HCEC 1CT (cell line): Measurements from ENCODE around the gene AKR1B15.
"Not testable (repeated sequence)": the region's sequence is repeated elsewhere in the genome, so short reads cannot be mapped to it uniquely, and the experiment has no call there.

Experiments used
- DNase-seq: peaks from one replicate; pipeline ENCODE4 v3.0.0-alpha.2; 2017

AKR1B15 gene

DNA sequence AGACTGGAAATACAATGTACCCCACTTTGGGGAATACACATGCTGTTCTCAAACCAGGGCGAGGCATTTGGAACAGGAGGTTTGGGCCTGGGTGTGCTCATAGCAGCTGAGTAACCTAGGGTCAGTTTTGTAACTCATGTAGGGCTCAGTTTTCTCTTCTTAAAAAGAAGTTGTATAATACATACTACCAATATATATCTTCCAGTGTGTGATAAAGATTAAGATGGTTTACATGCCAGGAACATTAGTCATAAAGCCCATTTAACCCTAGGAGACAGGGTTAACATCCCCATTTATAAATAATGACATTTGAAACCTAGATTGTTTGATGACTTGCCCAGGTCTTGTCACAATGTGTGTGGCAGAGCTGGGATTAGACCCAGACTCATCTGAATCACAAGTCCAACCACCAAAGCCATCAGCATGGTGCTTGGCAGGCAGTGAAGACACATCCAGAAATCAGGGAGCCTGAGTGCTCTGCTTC, 15.6 kb upstream of the AKR1B15 start:
- DNase-seq, result peak; percentile 66

DNA sequence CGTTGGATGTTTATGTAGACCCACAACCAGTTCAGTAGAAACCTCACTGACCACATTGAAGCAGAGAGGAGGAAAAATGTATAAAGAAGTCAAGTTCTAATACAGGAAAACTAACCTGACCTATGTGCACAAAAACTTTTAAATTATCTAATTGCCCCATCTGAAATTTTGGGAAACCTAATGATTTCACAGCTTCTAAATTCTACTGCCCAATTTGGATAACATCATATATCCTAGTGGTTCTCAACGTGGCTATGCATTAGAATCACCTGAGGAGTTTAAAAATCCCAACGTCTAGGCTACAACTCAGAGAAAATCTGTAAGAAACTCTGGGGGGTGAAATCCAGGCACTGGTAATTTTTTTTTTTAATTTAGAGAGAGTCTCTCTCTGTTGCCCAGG, 14.3 kb upstream of the AKR1B15 start:
- DNase-seq, result no peak

DNA sequence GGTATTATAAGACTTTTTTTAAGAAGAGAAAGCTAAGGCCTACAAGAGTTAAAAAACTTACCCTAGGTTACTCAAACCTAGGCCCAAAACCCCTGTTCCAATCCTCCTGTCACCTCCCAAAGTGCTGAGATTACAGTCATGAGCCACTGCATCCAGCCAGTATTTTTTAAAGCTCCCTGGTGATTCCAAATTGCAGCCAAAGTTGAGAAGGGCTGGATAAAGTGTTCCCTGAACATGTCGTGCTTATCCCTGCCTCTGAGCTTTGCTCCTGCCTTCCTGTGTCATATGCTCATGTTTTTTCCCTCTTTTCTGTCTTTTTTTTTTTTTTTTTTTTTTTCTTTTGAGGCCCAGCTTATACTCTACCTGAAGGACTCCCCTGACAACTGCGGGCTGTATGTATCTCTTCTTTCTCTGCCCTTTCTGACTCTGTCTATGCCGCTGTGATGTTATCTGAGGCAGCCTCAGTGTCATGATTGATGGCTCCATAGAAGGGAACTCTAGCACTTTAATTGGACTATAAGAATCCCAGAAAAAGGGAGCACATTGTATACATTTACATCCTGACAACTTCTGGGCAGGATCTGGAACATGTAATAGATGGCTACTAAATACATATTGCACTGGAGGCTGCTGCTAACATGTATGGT, 13.5 kb upstream of the AKR1B15 start:
- DNase-seq, result no peak

DNA sequence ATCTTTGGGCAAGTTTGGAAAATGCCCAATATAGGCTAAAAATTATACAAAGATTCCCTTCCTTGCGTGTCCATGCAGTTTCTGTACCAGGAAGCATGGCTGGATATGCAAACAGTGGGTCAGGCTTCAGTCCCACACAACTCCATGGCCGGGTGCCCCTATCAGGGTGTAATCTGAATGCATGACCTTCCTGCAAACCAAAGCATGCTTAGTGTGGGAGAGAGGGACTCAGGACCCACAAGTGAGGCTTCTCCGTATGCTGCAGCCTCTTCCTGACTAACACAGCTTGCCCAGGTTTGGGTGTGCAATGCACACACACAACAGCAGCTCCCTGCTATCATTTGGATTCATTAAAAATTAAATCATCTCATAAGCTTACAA, 13.0 kb upstream of the AKR1B15 start:
- DNase-seq, result no peak

DNA sequence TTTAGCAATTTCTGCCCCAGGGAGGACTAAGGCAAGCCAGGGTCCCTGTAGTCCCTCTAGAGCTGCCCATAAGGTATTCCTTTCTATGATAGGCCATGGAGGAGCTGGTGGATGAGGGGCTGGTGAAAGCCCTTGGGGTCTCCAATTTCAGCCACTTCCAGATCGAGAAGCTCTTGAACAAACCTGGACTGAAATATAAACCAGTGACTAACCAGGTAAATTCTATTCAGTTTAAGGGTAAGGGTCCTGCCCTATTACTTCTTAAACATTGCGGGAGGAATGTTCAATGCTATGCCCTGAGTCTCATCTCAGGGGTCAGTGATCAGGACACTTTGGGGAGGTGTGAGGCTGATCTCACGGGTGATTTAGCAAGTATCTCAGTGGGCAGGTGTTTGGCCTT, 12.4 kb upstream of the AKR1B15 start:
- DNase-seq, result not testable (repeated sequence)

GRCh38 chr7:134537273-134537781, 11.6 kb upstream of the AKR1B15 start:
- DNase-seq, result not testable (repeated sequence)

GRCh38 chr7:134539380-134540004, 9.4 kb upstream of the AKR1B15 start:
- no peak for DNase-seq

DNA sequence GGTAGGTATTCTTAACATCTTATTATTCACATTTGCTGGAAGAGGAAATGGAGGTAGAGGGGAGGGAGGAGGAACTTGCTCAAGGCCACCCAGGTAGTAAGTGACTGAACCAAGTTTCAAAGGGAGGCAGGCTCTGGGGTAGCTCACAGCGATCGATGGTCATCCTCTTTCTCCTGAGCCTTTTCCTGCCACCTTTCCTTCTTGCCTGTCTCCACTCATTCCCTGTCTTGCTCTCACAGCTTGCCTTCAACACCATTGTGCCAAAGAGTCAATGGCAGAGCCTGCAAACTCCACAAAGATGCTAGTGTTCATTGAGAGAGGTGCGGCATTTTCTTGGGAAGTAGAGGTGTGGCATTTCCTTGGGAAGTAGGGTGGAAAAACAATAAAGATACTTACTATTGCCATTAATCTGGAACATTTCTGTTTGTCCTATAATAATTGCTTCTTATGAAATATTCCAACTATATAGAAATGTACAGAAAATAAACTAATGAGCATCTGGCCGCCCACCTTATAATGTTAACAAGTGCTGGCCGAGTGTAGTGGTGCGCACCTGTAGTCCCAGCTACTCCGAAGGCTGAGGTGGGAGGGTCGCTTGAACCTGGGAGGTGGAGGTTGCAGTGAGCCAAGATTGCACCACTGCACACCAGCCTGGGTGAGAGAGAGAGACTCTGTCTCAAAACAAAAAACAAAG, 7.3 kb upstream of the AKR1B15 start:
- not testable (repeated sequence) for DNase-seq

DNA sequence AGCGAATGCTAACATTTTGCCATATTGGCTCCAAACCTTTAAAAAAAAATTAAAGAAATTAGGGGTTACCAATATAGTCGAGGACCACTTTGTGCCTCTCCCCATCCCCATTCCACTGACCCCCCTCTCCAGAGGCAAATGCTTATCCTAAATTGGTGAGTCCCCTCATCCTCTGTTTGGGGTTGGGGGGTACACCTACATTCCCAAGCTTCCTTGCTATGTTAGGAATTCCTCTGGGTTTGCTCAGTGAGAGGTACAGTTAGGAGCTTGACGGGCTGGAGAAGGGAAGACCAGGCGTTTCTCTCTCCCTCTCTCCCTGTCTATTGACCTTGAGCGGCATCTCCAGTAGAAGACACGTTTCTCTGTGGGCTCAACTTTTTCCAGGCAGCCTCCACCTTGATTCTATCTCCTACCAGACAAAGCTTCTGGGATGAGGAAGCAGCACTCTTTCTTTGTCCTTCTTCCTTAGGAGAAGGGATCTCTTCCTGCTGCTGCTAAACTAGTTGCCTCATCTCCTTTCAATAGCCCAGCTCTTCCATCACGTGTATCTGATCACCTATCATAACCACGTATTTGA, 6.6 kb upstream of the AKR1B15 start:
- no peak for DNase-seq

GRCh38 chr7:134545380-134545779, 3.5 kb upstream of the AKR1B15 start:
- DNase-seq, result no peak

DNA sequence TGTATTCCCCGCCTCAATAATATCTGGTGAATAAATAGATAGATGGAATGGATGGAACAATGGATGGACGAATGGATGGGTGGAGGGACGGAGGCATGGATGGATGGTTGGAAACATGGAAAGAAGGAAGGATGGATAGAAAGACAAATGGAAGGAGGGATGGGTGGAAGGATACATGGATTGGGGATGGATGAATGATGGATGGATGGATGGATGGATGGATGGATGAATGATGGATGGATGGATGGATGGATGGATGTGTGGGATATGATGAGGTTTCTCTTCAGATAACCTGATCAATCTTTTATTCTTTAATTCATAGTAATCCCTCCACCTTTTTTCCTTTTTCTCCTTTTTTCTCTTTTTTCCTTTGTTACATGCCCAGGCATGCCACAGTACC, 3.0 kb upstream of the AKR1B15 start:
- DNase-seq, result no peak

DNA sequence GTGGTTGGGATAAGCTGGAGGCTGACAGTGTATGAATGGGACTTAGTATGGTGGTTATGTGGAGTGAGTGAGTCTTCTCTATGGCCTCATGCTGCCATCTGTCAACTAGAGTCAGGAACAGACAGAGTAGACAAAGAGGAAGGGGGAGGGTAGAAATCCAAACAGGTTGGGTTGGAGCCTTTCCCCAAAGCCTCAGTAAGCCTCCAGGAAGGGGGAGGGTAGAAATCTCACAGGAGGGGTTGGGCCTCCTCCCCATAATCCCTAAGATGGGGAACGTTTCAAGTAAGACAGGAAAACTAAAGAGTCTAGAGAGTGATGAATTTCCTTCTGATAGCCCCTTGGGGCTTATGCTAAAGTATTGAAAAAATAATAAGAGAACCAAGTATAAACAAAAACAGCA, 2.0 kb upstream of the AKR1B15 start:
- DNase-seq, result no peak

- DNase-seq, result peak; percentile 68
These were observed 1.4 kb upstream of the AKR1B15 start for GRCh38 chr7:134547397-134548054.

DNA sequence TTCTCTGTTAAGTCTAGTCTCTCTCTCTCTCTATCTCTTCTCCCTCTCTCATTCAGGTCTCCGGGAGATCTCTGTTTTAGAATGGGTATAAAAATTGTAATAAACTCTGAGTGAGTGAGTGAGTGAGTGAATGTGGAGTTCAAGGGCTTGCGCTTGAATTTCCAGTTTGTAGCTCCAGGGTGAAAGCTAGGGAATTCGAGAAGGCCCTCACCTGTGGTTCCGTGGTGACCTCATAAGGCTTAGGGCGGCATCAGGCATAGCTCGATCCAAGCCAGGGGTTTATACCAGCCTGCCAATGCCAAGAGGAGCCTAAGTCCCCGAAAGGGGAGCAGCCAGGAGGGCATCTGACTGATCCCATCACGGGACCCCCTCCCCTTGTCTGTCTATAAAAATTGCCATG, 456 bp downstream of the AKR1B15 start:
- DNase-seq, result no peak

DNA sequence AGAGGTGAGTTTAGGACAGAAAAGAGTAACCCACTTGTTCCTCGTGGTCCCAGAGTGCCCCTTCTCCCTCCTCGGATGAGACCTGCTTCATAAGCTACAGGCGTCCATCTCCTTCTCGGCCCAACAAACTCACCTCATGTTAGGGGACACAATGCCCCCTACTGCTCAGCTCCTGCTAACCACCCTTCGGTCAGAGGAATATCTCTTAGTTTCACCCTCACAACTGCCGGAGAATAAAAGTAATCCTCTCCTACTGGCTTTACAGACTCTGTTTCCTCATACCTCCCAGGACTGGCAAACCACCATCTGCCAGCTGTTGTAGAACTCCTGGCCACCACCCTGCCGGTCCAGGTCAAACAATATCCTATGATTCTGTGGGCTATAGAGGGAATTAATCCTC, 3.2 kb downstream of the AKR1B15 start:
- peak; percentile 23 for DNase-seq

DNA sequence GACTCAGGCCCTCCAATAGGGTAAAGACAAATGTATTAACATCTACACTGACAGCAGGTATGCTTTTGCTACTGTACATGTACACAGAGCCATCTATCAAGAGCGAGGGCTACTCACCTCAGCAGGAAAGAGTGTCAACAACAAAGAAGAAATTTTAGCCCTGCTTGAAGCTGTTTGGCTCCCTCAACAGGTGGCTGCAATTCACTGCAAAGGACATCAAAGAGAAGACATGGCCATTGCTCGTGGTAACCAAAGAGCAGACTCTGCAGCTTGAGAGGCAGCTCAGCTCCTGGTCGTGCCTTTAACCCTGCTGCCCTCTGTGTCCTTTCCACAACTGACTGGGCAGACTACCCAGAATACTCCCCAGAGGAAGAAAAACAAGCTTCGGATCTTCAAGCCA, 5.1 kb downstream of the AKR1B15 start:
- no peak for DNase-seq

DNA sequence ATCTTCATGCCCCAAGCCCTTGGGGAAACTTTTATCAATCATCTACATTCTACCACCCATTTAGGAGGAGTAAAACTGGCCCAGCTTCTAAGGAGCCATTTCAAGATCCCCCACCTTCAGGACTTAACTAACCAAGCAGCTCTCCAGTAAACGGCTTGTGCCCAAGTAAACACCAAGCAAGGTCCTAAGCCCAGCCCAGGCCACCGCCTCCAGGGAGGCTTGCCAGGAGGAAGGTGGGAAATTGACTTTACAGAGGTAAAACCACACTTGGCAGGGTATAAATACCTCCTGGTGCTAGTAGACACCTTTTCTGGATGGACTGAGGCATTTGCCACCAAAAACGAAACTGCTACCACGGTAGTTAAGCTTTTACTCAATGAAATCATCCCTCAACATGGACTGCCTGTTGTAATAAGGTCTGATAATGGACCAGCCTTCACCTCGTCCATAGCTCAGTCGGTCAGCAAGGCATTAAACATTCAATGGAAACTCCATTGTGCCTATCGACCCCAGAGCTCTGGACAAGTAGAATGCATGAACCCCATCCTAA, 5.6 kb downstream of the AKR1B15 start:
- no peak for DNase-seq

DNA sequence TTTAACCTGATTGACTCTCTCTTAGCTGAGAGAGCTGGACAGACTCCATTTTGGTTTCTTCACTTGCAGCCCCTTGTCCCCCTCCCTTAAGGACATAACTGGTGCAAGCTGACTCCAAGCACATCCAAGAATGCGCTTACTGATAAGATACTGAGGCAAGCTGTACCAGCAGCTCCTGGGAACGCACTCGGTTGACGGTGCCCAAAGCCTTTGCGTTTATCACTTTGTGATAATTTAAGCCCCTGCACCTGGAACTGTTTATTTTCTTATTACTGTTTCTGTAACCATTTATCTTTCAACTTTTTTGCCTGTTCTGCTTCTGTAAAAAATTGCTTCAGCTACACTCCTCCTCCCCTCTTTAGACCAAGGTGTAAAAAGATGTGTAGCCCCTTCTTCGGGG, 8.5 kb downstream of the AKR1B15 start:
- DNase-seq, result no peak

GRCh38 chr7:134558370-134558769, 9.5 kb downstream of the AKR1B15 start:
- no peak for DNase-seq

DNA sequence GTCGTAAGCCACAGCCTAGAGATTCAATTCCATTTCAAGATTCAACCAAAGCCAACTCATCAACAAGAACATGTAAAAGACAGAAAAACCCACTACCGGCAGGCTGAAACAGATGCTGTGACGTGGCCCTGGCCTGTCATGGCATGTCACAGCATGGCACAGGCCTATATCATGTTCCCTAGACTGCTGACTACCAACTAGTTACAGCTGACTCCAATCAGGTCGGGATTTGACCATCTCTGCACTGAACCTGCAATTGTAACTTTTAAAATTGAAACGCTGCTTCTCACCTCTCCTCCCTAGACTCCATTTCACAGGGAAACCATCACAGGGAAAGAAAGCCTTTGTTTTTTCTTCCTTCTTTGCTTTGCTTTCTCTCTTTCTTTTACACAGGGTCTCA, 12.7 kb downstream of the AKR1B15 start:
- DNase-seq, result not testable (repeated sequence)

DNA sequence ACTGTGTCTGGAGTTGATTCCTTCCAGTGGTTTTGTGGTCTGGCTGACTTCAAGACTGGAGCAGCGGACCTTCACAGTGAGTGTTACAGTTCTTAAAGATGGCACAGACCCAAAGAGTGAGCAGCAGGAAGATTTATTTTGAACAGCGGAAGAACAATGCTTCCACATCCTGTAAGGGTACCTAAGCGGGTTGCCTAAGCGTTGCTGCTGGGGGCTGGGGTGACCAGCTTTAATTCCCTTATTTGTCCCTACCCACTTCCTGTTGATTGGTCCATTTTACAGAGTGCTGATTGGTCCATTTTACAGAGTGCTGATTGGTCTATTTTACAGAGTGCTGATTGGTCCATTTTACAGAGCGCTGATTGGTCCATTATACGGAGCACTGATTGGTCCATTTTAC, 13.2 kb downstream of the AKR1B15 start:
- no peak for DNase-seq

DNA sequence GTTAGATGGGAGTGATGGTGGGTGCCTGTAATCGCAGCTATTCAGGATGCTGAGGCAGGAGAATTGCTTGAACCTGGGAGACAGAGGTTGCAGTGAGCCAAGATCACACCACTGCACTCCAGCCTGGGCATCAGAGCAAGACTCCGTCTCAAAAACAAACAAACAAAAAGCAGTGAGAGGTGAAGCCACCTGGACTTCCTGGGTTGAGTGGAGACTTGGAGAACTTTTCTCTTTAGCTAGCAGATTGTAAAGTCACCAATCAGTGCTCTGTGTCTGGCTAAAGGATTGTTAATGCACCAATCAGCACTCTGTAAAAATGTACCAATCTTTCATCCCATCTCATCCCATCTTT, 14.5 kb downstream of the AKR1B15 start:
- DNase-seq, result not testable (repeated sequence)

- DNase-seq, result no peak
These were observed 16.8 kb downstream of the AKR1B15 start for GRCh38 chr7:134565643-134566136.
